Spleen (tissue), 7 donors: ENCODE data around the gene MBD5.

Experiments
- CTCF ChIP-seq, 11 experiments: fragments of 200-600 bp in 7 of 11; fragments of 450-650 bp in 4 of 11; sonication (generic) in 4 of 11; IDR thresholded peaks in 8 of 11; conservative IDR thresholded peaks in 3 of 11; 1 replicate in 7 of 11; 2 replicates in 4 of 11; pipeline versions ENCODE4 v1.4.0 to v1.8.0; 2016 to 2021; ENCODE audit warnings: antibody characterized with exemption in 11 of 11, inconsistent platforms in 4 of 11, mild to moderate bottlenecking in 1 of 11
- POLR2AphosphoS5 ChIP-seq, 3 donors: sonication (generic); formaldehyde crosslinking; IDR thresholded peaks; one replicate each; pipeline ENCODE4 v1.5.1; 2017; ENCODE audit warnings: antibody characterized with exemption in 3 of 3
- donor health status: DM: no; HTN: no; CAD: no; lungs with moderate emphysema.
- donor health status: DM: no; HTN: no; CAD: no.
- donor health status: DM: no; HTN: no; CAD: no.

GRCh38 chr2:148013876-148014275 lies 7.0 kb upstream of the MBD5 start:
- TF ChIP-seq CTCF (IDR thresholded peaks at IDR 0.05 in 8 of 11, conservative IDR thresholded peaks at IDR 0.05 in 3 of 11) = no peak
- TF ChIP-seq POLR2AphosphoS5 (IDR thresholded peaks at IDR 0.05) = no peak
